HG02943 (cell line): ENCODE data around the gene LRP1B.
"Not testable (repeated sequence)": the region's sequence is repeated elsewhere in the genome, so short reads cannot be mapped to it uniquely, and the experiment has no call there.

Experiments
- ATAC-seq: cut with Tn5 transposase; IDR thresholded peaks from one replicate; pipeline ENCODE4 v1.9.1; 2021; ENCODE audit warnings: mild to moderate bottlenecking, low read depth, moderate library complexity; ENCODE audit not compliant: unreplicated experiment

LRP1B gene

GRCh38 chr2:140351692-140352091, 1779.1 kb downstream of the LRP1B start:
- ATAC-seq: no peak

GRCh38 chr2:140349695-140350094, 1781.1 kb downstream of the LRP1B start:
- no peak for ATAC-seq

- no peak for ATAC-seq
Measured at GRCh38 chr2:140348826-140349225, 1782.0 kb downstream of the LRP1B start.

GRCh38 chr2:140344838-140345237, 1786.0 kb downstream of the LRP1B start:
- no peak for ATAC-seq

GRCh38 chr2:140344266-140344665, 1786.5 kb downstream of the LRP1B start:
- ATAC-seq: not testable (repeated sequence)

- no peak for ATAC-seq
Measured at GRCh38 chr2:140338795-140339194, 1792.0 kb downstream of the LRP1B start.

- ATAC-seq: no peak
Measured at GRCh38 chr2:140337061-140337460, 1793.8 kb downstream of the LRP1B start.

GRCh38 chr2:140316345-140316744, 1814.5 kb downstream of the LRP1B start:
- no peak for ATAC-seq

GRCh38 chr2:140311905-140312304, 1818.9 kb downstream of the LRP1B start:
- ATAC-seq: no peak

- no peak for ATAC-seq
Measured at GRCh38 chr2:140308706-140309105, 1822.1 kb downstream of the LRP1B start.

GRCh38 chr2:140307532-140307931, 1823.3 kb downstream of the LRP1B start:
- no peak for ATAC-seq

GRCh38 chr2:140295767-140296166, 1835.0 kb downstream of the LRP1B start:
- ATAC-seq: no peak

- ATAC-seq: no peak
Measured at GRCh38 chr2:140288726-140289125, 1842.1 kb downstream of the LRP1B start.

- no peak for ATAC-seq
Measured at GRCh38 chr2:140288213-140288612, 1842.6 kb downstream of the LRP1B start.

GRCh38 chr2:140286377-140286776, 1844.4 kb downstream of the LRP1B start:
- ATAC-seq: no peak

- ATAC-seq: not testable (repeated sequence)
Measured at GRCh38 chr2:140277344-140277743, 1853.5 kb downstream of the LRP1B start.

- no peak for ATAC-seq
Measured at GRCh38 chr2:140276661-140277060, 1854.2 kb downstream of the LRP1B start.

GRCh38 chr2:140275427-140275826, 1855.4 kb downstream of the LRP1B start:
- no peak for ATAC-seq

GRCh38 chr2:140274891-140275290, 1855.9 kb downstream of the LRP1B start:
- no peak for ATAC-seq

GRCh38 chr2:140273958-140274357, 1856.9 kb downstream of the LRP1B start:
- ATAC-seq: no peak

- no peak for ATAC-seq
Measured at GRCh38 chr2:140273408-140273807, 1857.4 kb downstream of the LRP1B start.

- ATAC-seq: no peak
Measured at GRCh38 chr2:140270224-140270623, 1860.6 kb downstream of the LRP1B start.

GRCh38 chr2:140269000-140269399, 1861.8 kb downstream of the LRP1B start:
- no peak for ATAC-seq
